HEK293 (cell line): Measurements from ENCODE around the gene TRIM27.

Experiments used
- GLI2 ChIP-seq: fragments of 450-650 bp; formaldehyde crosslinking; IDR thresholded peaks from 2 replicates; pipeline ENCODE4; 2017; ENCODE audit warnings: missing biosample characterization, missing genetic modification characterization, low read depth, borderline replicate concordance
- KLF10 ChIP-seq: fragments of 450-650 bp; IDR thresholded peaks from 2 replicates; pipeline ENCODE4 v1.5.1; 2018; ENCODE audit warnings: missing biosample characterization, mild to moderate bottlenecking, missing genetic modification characterization
- MZF1 ChIP-seq: fragments of 450-650 bp; formaldehyde crosslinking; IDR thresholded peaks from 2 replicates; pipeline ENCODE4 v1.5.1; 2017; ENCODE audit warnings: missing biosample characterization, missing genetic modification characterization, borderline replicate concordance
- SCRT2 ChIP-seq: fragments of 450-650 bp; formaldehyde crosslinking; IDR thresholded peaks from 2 replicates; pipeline ENCODE4 v1.5.1; 2016; ENCODE audit warnings: missing biosample characterization, missing genetic modification characterization
- ZBTB17 ChIP-seq: fragments of 450-650 bp; formaldehyde crosslinking; IDR thresholded peaks from 2 replicates; pipeline ENCODE4 v1.5.1; 2016; ENCODE audit warnings: missing biosample characterization, missing genetic modification characterization
- ZBTB48 ChIP-seq: fragments of 450-650 bp; formaldehyde crosslinking; IDR thresholded peaks from 2 replicates; pipeline ENCODE4 v1.5.1; 2016; ENCODE audit warnings: missing biosample characterization, missing genetic modification characterization
- ZBTB7A ChIP-seq: fragments of 450-650 bp; formaldehyde crosslinking; IDR thresholded peaks from 2 replicates; pipeline ENCODE4 v1.5.1; 2016; ENCODE audit warnings: low read depth, missing biosample characterization, missing genetic modification characterization
- ZNF132 ChIP-seq: fragments of 450-650 bp; formaldehyde crosslinking; IDR thresholded peaks from 2 replicates; pipeline ENCODE4 v1.5.1; 2017; ENCODE audit warnings: missing biosample characterization, missing genetic modification characterization, borderline replicate concordance
- ZNF138 ChIP-seq: fragments of 450-650 bp; formaldehyde crosslinking; IDR thresholded peaks from 2 replicates; pipeline ENCODE4 v1.5.1; 2016; ENCODE audit warnings: missing biosample characterization, missing genetic modification characterization, borderline replicate concordance
- ZNF202 ChIP-seq: fragments of 450-650 bp; formaldehyde crosslinking; IDR thresholded peaks from 2 replicates; pipeline ENCODE4 v1.5.1; 2016; ENCODE audit warnings: missing biosample characterization, missing genetic modification characterization, borderline replicate concordance
- ZNF214 ChIP-seq: fragments of 450-650 bp; formaldehyde crosslinking; IDR thresholded peaks from 2 replicates; pipeline ENCODE4 v1.5.1; 2017; ENCODE audit warnings: missing biosample characterization, mild to moderate bottlenecking, missing genetic modification characterization, borderline replicate concordance
- ZNF23 ChIP-seq: fragments of 450-650 bp; formaldehyde crosslinking; IDR thresholded peaks from 2 replicates; pipeline ENCODE4 v1.5.1; 2016; ENCODE audit warnings: missing biosample characterization, missing genetic modification characterization, borderline replicate concordance
- ZNF266 ChIP-seq: fragments of 450-650 bp; formaldehyde crosslinking; IDR thresholded peaks from 2 replicates; pipeline ENCODE4 v1.5.1; 2016; ENCODE audit warnings: missing biosample characterization, missing genetic modification characterization, low read depth
- ZNF280D ChIP-seq: fragments of 450-650 bp; formaldehyde crosslinking; IDR thresholded peaks from 2 replicates; pipeline ENCODE4 v1.5.1; 2016; ENCODE audit warnings: missing biosample characterization, missing genetic modification characterization
- ZNF391 ChIP-seq: fragments of 450-650 bp; formaldehyde crosslinking; IDR thresholded peaks from 2 replicates; pipeline ENCODE4 v1.5.1; 2016; ENCODE audit warnings: low read depth, missing biosample characterization, missing genetic modification characterization, borderline replicate concordance
- ZNF518A ChIP-seq: fragments of 450-650 bp; formaldehyde crosslinking; conservative IDR thresholded peaks from 2 replicates; pipeline ENCODE4 v1.5.1; 2016; ENCODE audit warnings: low read depth, missing biosample characterization, missing genetic modification characterization
- ZNF521 ChIP-seq: fragments of 450-650 bp; formaldehyde crosslinking; IDR thresholded peaks from 2 replicates; pipeline ENCODE4 v1.5.1; 2017; ENCODE audit warnings: missing biosample characterization, mild to moderate bottlenecking, missing genetic modification characterization
- ZNF530 ChIP-seq: fragments of 450-650 bp; formaldehyde crosslinking; IDR thresholded peaks from 2 replicates; pipeline ENCODE4 v1.5.1; 2016; ENCODE audit warnings: low read depth, missing biosample characterization, missing genetic modification characterization
- ZNF544 ChIP-seq: fragments of 450-650 bp; formaldehyde crosslinking; IDR thresholded peaks from 2 replicates; pipeline ENCODE4 v1.5.0; 2017; ENCODE audit warnings: missing biosample characterization, missing genetic modification characterization
- ZNF558 ChIP-seq: fragments of 450-650 bp; formaldehyde crosslinking; IDR thresholded peaks from 2 replicates; pipeline ENCODE4 v1.5.1; 2016; ENCODE audit warnings: missing biosample characterization, missing genetic modification characterization
- ZNF561 ChIP-seq: fragments of 450-650 bp; IDR thresholded peaks from 2 replicates; pipeline ENCODE4 v1.5.1; 2018; ENCODE audit warnings: missing biosample characterization, missing genetic modification characterization, borderline replicate concordance
- ZNF585B ChIP-seq: fragments of 450-650 bp; formaldehyde crosslinking; IDR thresholded peaks from 2 replicates; pipeline ENCODE4 v1.5.1; 2016; ENCODE audit warnings: missing biosample characterization, missing genetic modification characterization
- ZNF596 ChIP-seq: fragments of 450-650 bp; IDR thresholded peaks from 2 replicates; pipeline ENCODE4 v1.5.0; 2018; ENCODE audit warnings: missing biosample characterization, mild to moderate bottlenecking, missing genetic modification characterization, moderate library complexity
- ZNF621 ChIP-seq: fragments of 450-650 bp; formaldehyde crosslinking; IDR thresholded peaks from 2 replicates; pipeline ENCODE4 v1.5.1; 2017; ENCODE audit warnings: missing biosample characterization, missing genetic modification characterization
- ZNF623 ChIP-seq: fragments of 450-650 bp; formaldehyde crosslinking; IDR thresholded peaks from 2 replicates; pipeline ENCODE4 v1.5.1; 2016; ENCODE audit warnings: missing biosample characterization, missing genetic modification characterization
- ZNF76 ChIP-seq: fragments of 450-650 bp; formaldehyde crosslinking; IDR thresholded peaks from 2 replicates; pipeline ENCODE4; 2016; ENCODE audit warnings: low read depth, missing biosample characterization, missing genetic modification characterization, borderline replicate concordance
- ZNF777 ChIP-seq: fragments of 450-650 bp; formaldehyde crosslinking; IDR thresholded peaks from 2 replicates; pipeline ENCODE4 v1.5.1; 2017; ENCODE audit warnings: missing biosample characterization, missing genetic modification characterization, borderline replicate concordance
- ZNF843 ChIP-seq: fragments of 450-650 bp; formaldehyde crosslinking; IDR thresholded peaks from 2 replicates; pipeline ENCODE4 v1.5.1; 2016; ENCODE audit warnings: missing biosample characterization, missing genetic modification characterization
- TF ChIP-seq, protein P1 (sequence below): fragments of 450-650 bp; formaldehyde crosslinking; conservative IDR thresholded peaks from 2 replicates; pipeline ENCODE4 v1.5.1; 2016; ENCODE audit warnings: low read depth, missing biosample characterization, missing genetic modification characterization

The TRIM27 gene

GRCh38 chr6:28896505-28897368 lies 27.0 kb downstream of the TRIM27 start (continued):
- peak; percentile 60 for TF ChIP-seq MZF1 (tag by site-specific recombination)
- no peak for TF ChIP-seq ZNF202 (tag by site-specific recombination)
- TF ChIP-seq GLI2 (tag by site-specific recombination) = no peak
- no peak for TF ChIP-seq ZNF266 (tag by site-specific recombination)
- TF ChIP-seq ZNF132 (tag by site-specific recombination) = no peak
- no peak for TF ChIP-seq ZNF623 (tag by site-specific recombination)
- no peak for TF ChIP-seq ZNF585B (tag by site-specific recombination)
- TF ChIP-seq ZBTB7A = no peak
- TF ChIP-seq ZBTB48 (tag by site-specific recombination) = peak; percentile 89
- no peak for TF ChIP-seq ZNF76 (tag by site-specific recombination)
- no peak for TF ChIP-seq KLF10
- TF ChIP-seq, protein P1, sequence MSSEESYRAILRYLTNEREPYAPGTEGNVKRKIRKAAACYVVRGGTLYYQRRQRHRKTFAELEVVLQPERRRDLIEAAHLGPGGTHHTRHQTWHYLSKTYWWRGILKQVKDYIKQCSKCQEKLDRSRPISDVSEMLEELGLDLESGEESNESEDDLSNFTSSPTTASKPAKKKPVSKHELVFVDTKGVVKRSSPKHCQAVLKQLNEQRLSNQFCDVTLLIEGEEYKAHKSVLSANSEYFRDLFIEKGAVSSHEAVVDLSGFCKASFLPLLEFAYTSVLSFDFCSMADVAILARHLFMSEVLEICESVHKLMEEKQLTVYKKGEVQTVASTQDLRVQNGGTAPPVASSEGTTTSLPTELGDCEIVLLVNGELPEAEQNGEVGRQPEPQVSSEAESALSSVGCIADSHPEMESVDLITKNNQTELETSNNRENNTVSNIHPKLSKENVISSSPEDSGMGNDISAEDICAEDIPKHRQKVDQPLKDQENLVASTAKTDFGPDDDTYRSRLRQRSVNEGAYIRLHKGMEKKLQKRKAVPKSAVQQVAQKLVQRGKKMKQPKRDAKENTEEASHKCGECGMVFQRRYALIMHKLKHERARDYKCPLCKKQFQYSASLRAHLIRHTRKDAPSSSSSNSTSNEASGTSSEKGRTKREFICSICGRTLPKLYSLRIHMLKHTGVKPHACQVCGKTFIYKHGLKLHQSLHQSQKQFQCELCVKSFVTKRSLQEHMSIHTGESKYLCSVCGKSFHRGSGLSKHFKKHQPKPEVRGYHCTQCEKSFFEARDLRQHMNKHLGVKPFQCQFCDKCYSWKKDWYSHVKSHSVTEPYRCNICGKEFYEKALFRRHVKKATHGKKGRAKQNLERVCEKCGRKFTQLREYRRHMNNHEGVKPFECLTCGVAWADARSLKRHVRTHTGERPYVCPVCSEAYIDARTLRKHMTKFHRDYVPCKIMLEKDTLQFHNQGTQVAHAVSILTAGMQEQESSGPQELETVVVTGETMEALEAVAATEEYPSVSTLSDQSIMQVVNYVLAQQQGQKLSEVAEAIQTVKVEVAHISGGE (tag by site-specific recombination) = no peak; the same call in 1 of the 2 replicates
- peak; percentile 99 for TF ChIP-seq ZBTB17 (tag by site-specific recombination)
- no peak for TF ChIP-seq ZNF521 (tag by site-specific recombination)
- no peak for TF ChIP-seq ZNF596 (tag by site-specific recombination)
- TF ChIP-seq ZNF558 (tag by site-specific recombination) = no peak
- no peak for TF ChIP-seq ZNF544 (tag by site-specific recombination)
- TF ChIP-seq ZNF561 (tag by site-specific recombination) = peak; percentile 63
- no peak for TF ChIP-seq ZNF214
- TF ChIP-seq ZNF777 (tag by site-specific recombination) = no peak
- TF ChIP-seq ZNF843 (tag by site-specific recombination) = no peak
- TF ChIP-seq ZNF138 (tag by site-specific recombination) = no peak
- no peak for TF ChIP-seq ZNF530 (tag by site-specific recombination)
- TF ChIP-seq ZNF621 = no peak
- TF ChIP-seq ZNF280D (tag by site-specific recombination) = no peak
- TF ChIP-seq SCRT2 (tag by site-specific recombination) = peak; percentile 48
- TF ChIP-seq ZNF518A (tag by site-specific recombination) = no peak
- TF ChIP-seq ZNF23 (tag by site-specific recombination) = no peak
- no peak for TF ChIP-seq ZNF391
